Measurements from ENCODE around the gene JAK1. TPM values are rescaled to one million over a fixed set of nuclear protein-coding genes. Genes with fewer than 3 reads are reported as not detected.

The JAK1 gene
- total and polyA plus RNA-seq, 2 experiments from 2014 or later, result 8.0 to 19.5 TPM

GRCh38 chr1:64850846-64851245 is 115.5 kb downstream of the JAK1 start:
- TF ChIP-seq ZNF114 (CRISPR knock-in tag; IDR thresholded peaks at IDR 0.05) (no peak), JUNB (IDR thresholded peaks at IDR 0.05; ENCODE audit: unreplicated experiment) (no peak), ZNF462 (CRISPR knock-in tag; IDR thresholded peaks at IDR 0.05) (no peak), ETS1 (IDR thresholded peaks at IDR 0.05) (no peak), NANOG (IDR thresholded peaks at IDR 0.05; ENCODE audit: borderline replicate concordance) (no peak), EZH2phosphoT487 (IDR thresholded peaks at IDR 0.05; ENCODE audit: unreplicated experiment) (no peak), POLR2AphosphoS5 (IDR thresholded peaks at IDR 0.05; ENCODE audit: low read depth) (no peak), EZH2 (IDR thresholded peaks at IDR 0.05; ENCODE audit: low read depth, unreplicated experiment) (no peak), ZNF331 (CRISPR knock-in tag; IDR thresholded peaks at IDR 0.05; ENCODE audit: low read depth) (no peak), STAT1 (IDR thresholded peaks at IDR 0.05; ENCODE audit: unreplicated experiment) (no peak), CREB1 (CRISPR knock-in tag; IDR thresholded peaks at IDR 0.05; ENCODE audit: low read depth) (no peak)
- TF ChIP-seq, protein P1, sequence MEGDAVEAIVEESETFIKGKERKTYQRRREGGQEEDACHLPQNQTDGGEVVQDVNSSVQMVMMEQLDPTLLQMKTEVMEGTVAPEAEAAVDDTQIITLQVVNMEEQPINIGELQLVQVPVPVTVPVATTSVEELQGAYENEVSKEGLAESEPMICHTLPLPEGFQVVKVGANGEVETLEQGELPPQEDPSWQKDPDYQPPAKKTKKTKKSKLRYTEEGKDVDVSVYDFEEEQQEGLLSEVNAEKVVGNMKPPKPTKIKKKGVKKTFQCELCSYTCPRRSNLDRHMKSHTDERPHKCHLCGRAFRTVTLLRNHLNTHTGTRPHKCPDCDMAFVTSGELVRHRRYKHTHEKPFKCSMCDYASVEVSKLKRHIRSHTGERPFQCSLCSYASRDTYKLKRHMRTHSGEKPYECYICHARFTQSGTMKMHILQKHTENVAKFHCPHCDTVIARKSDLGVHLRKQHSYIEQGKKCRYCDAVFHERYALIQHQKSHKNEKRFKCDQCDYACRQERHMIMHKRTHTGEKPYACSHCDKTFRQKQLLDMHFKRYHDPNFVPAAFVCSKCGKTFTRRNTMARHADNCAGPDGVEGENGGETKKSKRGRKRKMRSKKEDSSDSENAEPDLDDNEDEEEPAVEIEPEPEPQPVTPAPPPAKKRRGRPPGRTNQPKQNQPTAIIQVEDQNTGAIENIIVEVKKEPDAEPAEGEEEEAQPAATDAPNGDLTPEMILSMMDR (conservative IDR thresholded peaks at IDR 0.05; ENCODE audit: low read depth in 2 of 2), result no peak
- TF ChIP-seq, protein P2, sequence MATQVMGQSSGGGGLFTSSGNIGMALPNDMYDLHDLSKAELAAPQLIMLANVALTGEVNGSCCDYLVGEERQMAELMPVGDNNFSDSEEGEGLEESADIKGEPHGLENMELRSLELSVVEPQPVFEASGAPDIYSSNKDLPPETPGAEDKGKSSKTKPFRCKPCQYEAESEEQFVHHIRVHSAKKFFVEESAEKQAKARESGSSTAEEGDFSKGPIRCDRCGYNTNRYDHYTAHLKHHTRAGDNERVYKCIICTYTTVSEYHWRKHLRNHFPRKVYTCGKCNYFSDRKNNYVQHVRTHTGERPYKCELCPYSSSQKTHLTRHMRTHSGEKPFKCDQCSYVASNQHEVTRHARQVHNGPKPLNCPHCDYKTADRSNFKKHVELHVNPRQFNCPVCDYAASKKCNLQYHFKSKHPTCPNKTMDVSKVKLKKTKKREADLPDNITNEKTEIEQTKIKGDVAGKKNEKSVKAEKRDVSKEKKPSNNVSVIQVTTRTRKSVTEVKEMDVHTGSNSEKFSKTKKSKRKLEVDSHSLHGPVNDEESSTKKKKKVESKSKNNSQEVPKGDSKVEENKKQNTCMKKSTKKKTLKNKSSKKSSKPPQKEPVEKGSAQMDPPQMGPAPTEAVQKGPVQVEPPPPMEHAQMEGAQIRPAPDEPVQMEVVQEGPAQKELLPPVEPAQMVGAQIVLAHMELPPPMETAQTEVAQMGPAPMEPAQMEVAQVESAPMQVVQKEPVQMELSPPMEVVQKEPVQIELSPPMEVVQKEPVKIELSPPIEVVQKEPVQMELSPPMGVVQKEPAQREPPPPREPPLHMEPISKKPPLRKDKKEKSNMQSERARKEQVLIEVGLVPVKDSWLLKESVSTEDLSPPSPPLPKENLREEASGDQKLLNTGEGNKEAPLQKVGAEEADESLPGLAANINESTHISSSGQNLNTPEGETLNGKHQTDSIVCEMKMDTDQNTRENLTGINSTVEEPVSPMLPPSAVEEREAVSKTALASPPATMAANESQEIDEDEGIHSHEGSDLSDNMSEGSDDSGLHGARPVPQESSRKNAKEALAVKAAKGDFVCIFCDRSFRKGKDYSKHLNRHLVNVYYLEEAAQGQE (IDR thresholded peaks at IDR 0.05; ENCODE audit: unreplicated experiment), result no peak
- no peak overlapping the region for H3K4me3 Mint-ChIP-seq

More at GRCh38 chr1:64850846-64851245, 115.5 kb downstream of the JAK1 start:
- Mint-ChIP-seq H3K27me3 (ENCODE audit: insufficient read depth, low read depth, poor library complexity) (peaks cover 11% of the 10 kb centered on the region), H3K4me1 (no peaks in the 10 kb centered on the region; the same call in 2 of the 3 replicates), H3K36me3 (ENCODE audit: low read depth) (peaks cover 10% of the 10 kb centered on the region), H3K9me3 (no peaks in the 10 kb centered on the region; the same call in 2 of the 3 replicates), H3K27ac (no peak overlapping the region)
- Histone ChIP-seq H4K20me1 (replicated peaks; ENCODE audit: insufficient read depth) (no peaks in the 10 kb centered on the region), H3K4me3 (no peak overlapping the region), H2AFZ (no peak overlapping the region), H3K27me3 (ENCODE audit: insufficient read depth) (no peaks in the 10 kb centered on the region), H3K4me1 (ENCODE audit: insufficient read depth) (no peaks in the 10 kb centered on the region), H3K79me2 (replicated peaks; ENCODE audit: insufficient read depth) (no peaks in the 10 kb centered on the region), H3K4me2 (no peak overlapping the region), H3K27ac (ENCODE audit: low read depth) (no peak overlapping the region), H3K9me2 (ENCODE audit: insufficient read depth) (0 out of 2 replicates have a peak, but pooled peaks cover 6% of the 10 kb centered on the region), H3F3A (replicated peaks; ENCODE audit: low read depth) (no peaks in the 10 kb centered on the region), H3K36me3 (ENCODE audit: insufficient read depth) (no peaks in the 10 kb centered on the region)
- ATAC-seq, result no peak
- no peak for DNase-seq (ENCODE audit: low spot score)

All from GM23338 (cell line).